Spleen (tissue), 11 donors: Measurements from ENCODE around the gene ALCAM. TPM values are rescaled to one million over a fixed set of nuclear protein-coding genes. Genes with fewer than 3 reads are reported as not detected.

Experiments
- DNase-seq: peaks from one replicate; pipeline ENCODE4 v3.0.0-alpha.2; 2020
- H3K27ac ChIP-seq, 8 donors: fragments of 200-600 bp; sonication (generic) in 7 of 8; 1 replicate in 4 of 8; 2 replicates in 4 of 8; pipeline versions ENCODE4 v1.5.0 to v1.8.0; 2016 to 2021; ENCODE audit warnings: inconsistent platforms in 4 of 8, mild to moderate bottlenecking in 4 of 8, moderate library complexity in 1 of 8
- H3K27me3 ChIP-seq, 7 donors: fragments of 200-600 bp; sonication (generic) in 6 of 7; replicated peaks in 1 of 7; 1 replicate in 4 of 7; 2 replicates in 3 of 7; pipeline versions ENCODE4 v1.5.0 to v1.8.0; 2016 to 2021; ENCODE audit warnings: inconsistent platforms in 3 of 7, mild to moderate bottlenecking in 1 of 7
- H3K36me3 ChIP-seq, 6 donors: fragments of 200-600 bp; sonication (generic) in 5 of 6; 1 replicate in 4 of 6; 2 replicates in 2 of 6; pipeline versions ENCODE4 v1.5.0 to v1.8.0; 2016 to 2021; ENCODE audit warnings: inconsistent platforms in 2 of 6
- H3K4me1 ChIP-seq, 6 donors: fragments of 200-600 bp; sonication (generic) in 5 of 6; 1 replicate in 3 of 6; 2 replicates in 3 of 6; pipeline versions ENCODE4 v1.5.0 to v1.8.0; 2016 to 2021; ENCODE audit warnings: inconsistent platforms in 3 of 6
- H3K4me3 ChIP-seq, 8 donors: fragments of 200-600 bp; sonication (generic) in 7 of 8; 1 replicate in 4 of 8; 2 replicates in 4 of 8; pipeline versions ENCODE4 v1.5.0 to v1.8.0; 2016 to 2021; ENCODE audit warnings: inconsistent platforms in 4 of 8, mild to moderate bottlenecking in 4 of 8, moderate library complexity in 2 of 8
- H3K9me3 ChIP-seq, 8 donors: fragments of 200-600 bp; sonication (generic) in 7 of 8; 1 replicate in 4 of 8; 2 replicates in 4 of 8; pipeline versions ENCODE4 v1.5.0 to v1.8.0; 2016 to 2021; ENCODE audit warnings: inconsistent platforms in 4 of 8
- CTCF ChIP-seq, 11 experiments: fragments of 200-600 bp in 7 of 11; fragments of 450-650 bp in 4 of 11; sonication (generic) in 4 of 11; IDR thresholded peaks in 8 of 11; conservative IDR thresholded peaks in 3 of 11; 1 replicate in 7 of 11; 2 replicates in 4 of 11; pipeline versions ENCODE4 v1.4.0 to v1.8.0; 2016 to 2021; ENCODE audit warnings: antibody characterized with exemption in 11 of 11, inconsistent platforms in 4 of 11, mild to moderate bottlenecking in 1 of 11
- POLR2A ChIP-seq, 3 donors: fragments of 450-650 bp; IDR thresholded peaks; one replicate each; pipeline ENCODE4 v1.5.1; 2017; ENCODE audit warnings: antibody characterized with exemption in 3 of 3, mild to moderate bottlenecking in 1 of 3
- POLR2AphosphoS5 ChIP-seq, 3 donors: sonication (generic); formaldehyde crosslinking; IDR thresholded peaks; one replicate each; pipeline ENCODE4 v1.5.1; 2017; ENCODE audit warnings: antibody characterized with exemption in 3 of 3
- WGBS, 5 donors: extraction: QIAGEN DNeasy Blood & Tissue Kit in 3 of 5; methylation state at CpG; one replicate each; pipeline versions ENCODE4 v1.1.5 to v1.1.7; 2013 to 2018; 5-methylcytosine and 5-hydroxymethylcytosine counted together
- intact Hi-C: fragments of 100-400 bp; cut with DNase I; formaldehyde crosslinking; loops from one replicate; pipeline ENCODE4 v1.15.0; 2023; ENCODE audit warnings: low total_unique reads
- polyA plus RNA-seq, 3 donors: library from polyadenylated mRNA; stranded (reverse); fragments of 200-250 nt; gene quantifications; one replicate each; pipeline ENCODE4 v1.2.1, GENCODE V29; 2013
- total RNA-seq, 7 donors: library from RNA; depleted of rRNA in 3 of 7; stranded (reverse); fragments of >200 nt in 3 of 7; fragmentation: NEBNext Ultra II Directional in 4 of 7; extraction: Animal tissue kit (Norgen Biotek cat#: 25700) in 4 of 7; gene quantifications; one replicate each; pipeline versions ENCODE4 v1.1.0 to v1.2.1, GENCODE V29; 2016 to 2021
- donor health status: healthy with polysubstance abuse.
- donor health status: DM: no; HTN: no; CAD: no; lungs with moderate emphysema.
- donor health status: DM: no; HTN: no; CAD: no.
- donor health status: Bipolar disorder and iron deficiency.
- donor health status: healthy.
- donor health status: DM: no; HTN: no; CAD: no.
- donor health status: DM: yes; HTN: yes; CAD: no.

ALCAM gene
- total and polyA plus RNA-seq, 10 donors, result 6.3 to 18.5 (median 11.8) TPM

GRCh38 chr3:105355408-105356061, 11.2 kb upstream of the ALCAM start:
- WGBS, 5 donors, result 51 to 60% (median 53%) methylated on average over 2 of the region's 2 CpGs
- intact Hi-C loops, result no loop called here
- H3K27ac ChIP-seq, result no peak overlapping the region

GRCh38 chr3:105356396-105356795, 10.3 kb upstream of the ALCAM start:
- Histone ChIP-seq H3K9me3 (no peaks in the 10 kb centered on the region), H3K4me1 (peaks cover 0 to 20% (median 3%) of the 10 kb centered on the region in 6 donors), H3K36me3 (no peaks in the 10 kb centered on the region), H3K27ac (no peak overlapping the region), H3K27me3 (peaks cover 3 to 37% (median 17%) of the 10 kb centered on the region in 7 donors), H3K4me3 (no peak overlapping the region)
- intact Hi-C loops, result no loop called here
- TF ChIP-seq POLR2AphosphoS5 (IDR thresholded peaks at IDR 0.05) (no peak), CTCF (IDR thresholded peaks at IDR 0.05 in 8 of 11, conservative IDR thresholded peaks at IDR 0.05 in 3 of 11) (no peak), POLR2A (IDR thresholded peaks at IDR 0.05) (no peak)
- WGBS, 5 donors, result 72 to 89% (median 77%) methylated on average over 2 of the region's 2 CpGs
- DNase-seq, result no peak

More at GRCh38 chr3:105355408-105356061, 11.2 kb upstream of the ALCAM start:
- H3K27me3 ChIP-seq, result peaks cover 3 to 37% (median 17%) of the 10 kb centered on the region in 7 donors
- TF ChIP-seq POLR2AphosphoS5 (IDR thresholded peaks at IDR 0.05), result no peak
- TF ChIP-seq CTCF (IDR thresholded peaks at IDR 0.05 in 8 of 11, conservative IDR thresholded peaks at IDR 0.05 in 3 of 11), result no peak
- TF ChIP-seq POLR2A (IDR thresholded peaks at IDR 0.05), result no peak
- no peak for DNase-seq
- peaks cover 0 to 20% (median 3%) of the 10 kb centered on the region in 6 donors for H3K4me1 ChIP-seq
- no peaks in the 10 kb centered on the region for H3K9me3 ChIP-seq
- no peak overlapping the region for H3K4me3 ChIP-seq
- H3K36me3 ChIP-seq, result no peaks in the 10 kb centered on the region

GRCh38 chr3:105356988-105357387, 9.7 kb upstream of the ALCAM start:
- Histone ChIP-seq H3K36me3 (no peaks in the 10 kb centered on the region), H3K4me1 (peaks cover 0 to 20% (median 3%) of the 10 kb centered on the region in 6 donors), H3K9me3 (no peaks in the 10 kb centered on the region), H3K27me3 (peaks cover 3 to 37% (median 17%) of the 10 kb centered on the region in 7 donors), H3K4me3 (no peak overlapping the region), H3K27ac (no peak overlapping the region)
- intact Hi-C loops, result no loop called here
- no peak for TF ChIP-seq CTCF (IDR thresholded peaks at IDR 0.05 in 8 of 11, conservative IDR thresholded peaks at IDR 0.05 in 3 of 11)
- TF ChIP-seq POLR2A (IDR thresholded peaks at IDR 0.05), result no peak
- TF ChIP-seq POLR2AphosphoS5 (IDR thresholded peaks at IDR 0.05), result no peak
- WGBS, 5 donors, result 75 to 100% (median 88%) methylated on average over 1 of the region's 1 CpG
- no peak for DNase-seq

DNA sequence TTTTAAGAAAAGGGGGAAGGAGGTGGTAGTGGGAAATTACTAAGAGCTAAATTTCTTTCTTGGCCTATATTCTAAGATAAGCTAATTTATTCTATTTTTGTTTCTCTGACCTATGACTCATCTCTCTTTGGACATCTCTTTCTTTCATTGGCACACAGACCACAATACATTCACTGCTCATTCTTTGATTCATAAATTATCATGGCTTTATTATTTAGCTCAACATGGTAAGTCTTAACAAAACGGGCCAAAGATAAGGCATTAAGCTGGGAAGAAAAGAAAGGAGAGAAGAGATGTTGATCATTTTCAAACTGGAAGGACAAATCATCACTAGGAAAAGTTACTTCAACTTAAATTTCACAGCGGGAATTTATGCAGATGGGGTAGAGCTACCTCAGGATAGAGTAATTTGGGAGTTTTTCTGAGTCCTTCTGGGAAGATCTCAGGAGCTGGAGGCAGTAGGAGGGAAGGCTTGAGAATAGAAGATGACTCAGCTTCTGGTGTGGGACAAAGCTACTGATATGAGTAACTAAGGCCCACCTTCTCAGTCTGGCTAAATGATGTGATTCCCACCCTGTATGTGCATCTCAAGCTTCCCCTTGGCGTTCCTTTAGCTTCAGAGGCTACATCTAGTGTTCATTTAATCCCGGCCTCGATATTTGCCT, 7.5 kb upstream of the ALCAM start:
- WGBS, 5 donors, result 82 to 93% (median 84%) methylated on average over 5 of the region's 5 CpGs
- peaks cover 0 to 3% (median under 1%) of the 10 kb centered on the region in 6 donors for H3K4me1 ChIP-seq
- no peak for TF ChIP-seq POLR2A (IDR thresholded peaks at IDR 0.05)
- TF ChIP-seq CTCF (IDR thresholded peaks at IDR 0.05 in 8 of 11, conservative IDR thresholded peaks at IDR 0.05 in 3 of 11), result no peak
- TF ChIP-seq POLR2AphosphoS5 (IDR thresholded peaks at IDR 0.05), result no peak
- H3K36me3 ChIP-seq, result no peaks in the 10 kb centered on the region
- peaks cover 0 to 17% (median 6%) of the 10 kb centered on the region in 7 donors for H3K27me3 ChIP-seq
- DNase-seq, result no peak
- H3K4me3 ChIP-seq, result no peak overlapping the region
- no peak overlapping the region for H3K27ac ChIP-seq
- intact Hi-C loops, result no loop called here
- no peaks in the 10 kb centered on the region for H3K9me3 ChIP-seq
